GM21381 (cell line): ENCODE data around the gene ANKDD1A.

Source experiments
- ATAC-seq: cut with Tn5 transposase; IDR thresholded peaks from one replicate; pipeline ENCODE4 v1.9.1; 2021; ENCODE audit warnings: mild to moderate bottlenecking, moderate library complexity; ENCODE audit not compliant: unreplicated experiment

The ANKDD1A gene

DNA sequence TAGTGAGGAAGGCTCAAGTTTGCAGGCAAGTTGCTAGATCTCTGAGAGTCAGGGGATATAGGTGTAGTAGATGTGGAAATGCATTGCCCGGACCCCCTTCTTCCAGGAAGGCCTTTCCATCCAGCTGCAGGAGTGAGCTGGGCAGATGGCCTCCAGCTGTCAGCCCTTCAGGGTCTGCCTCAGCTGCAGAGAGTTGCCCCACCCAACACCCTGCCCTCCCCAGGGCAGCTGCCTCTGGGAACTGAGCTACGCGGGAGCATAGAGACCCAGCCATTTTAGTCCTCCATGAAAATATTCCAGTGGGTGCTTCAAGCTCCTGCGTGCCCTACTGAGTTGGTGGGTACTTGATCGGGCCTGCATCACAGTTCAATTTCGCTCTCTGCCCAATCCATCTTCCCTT lies 48.5 kb downstream of the ANKDD1A start:
- no peak for ATAC-seq

DNA sequence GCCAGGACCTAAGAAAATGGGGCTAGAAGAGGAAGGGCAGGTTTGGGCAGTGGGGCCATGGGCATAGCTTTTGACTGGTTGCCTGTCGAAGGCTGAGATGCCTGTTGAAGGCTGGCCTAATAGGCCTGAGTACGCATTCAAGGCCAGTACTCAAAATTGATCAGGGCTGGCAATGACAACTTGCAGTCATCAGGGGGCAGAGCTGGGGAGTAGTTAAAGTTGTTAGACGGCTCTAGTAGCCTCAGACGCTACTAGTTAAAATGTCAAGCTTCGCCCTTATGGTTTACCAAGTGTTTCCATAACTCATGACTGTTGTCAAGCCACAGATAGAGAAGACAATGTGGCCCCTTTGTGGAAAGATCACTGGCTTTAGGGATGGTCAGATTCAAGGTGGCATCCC lies 49.3 kb downstream of the ANKDD1A start:
- ATAC-seq, result no peak

DNA sequence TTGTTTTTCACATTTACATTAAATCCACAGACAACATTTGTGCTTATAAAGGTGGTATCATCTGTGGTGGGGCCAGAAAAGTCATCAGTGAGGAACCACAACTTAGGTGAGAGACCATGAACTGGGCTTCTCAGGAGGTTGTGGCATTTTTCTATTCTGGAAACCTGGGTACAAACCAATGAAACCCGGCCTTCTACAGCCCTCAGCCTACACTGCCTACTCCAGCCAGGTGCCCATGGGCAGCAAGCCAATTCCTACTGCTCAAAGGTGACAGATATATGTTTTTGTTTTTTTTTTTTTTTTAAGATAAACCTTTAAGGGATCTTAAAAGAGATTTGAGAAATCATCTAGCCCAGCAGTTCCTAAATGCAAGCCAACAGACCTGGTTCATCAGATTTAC lies 57.7 kb downstream of the ANKDD1A start:
- ATAC-seq, result no peak

DNA sequence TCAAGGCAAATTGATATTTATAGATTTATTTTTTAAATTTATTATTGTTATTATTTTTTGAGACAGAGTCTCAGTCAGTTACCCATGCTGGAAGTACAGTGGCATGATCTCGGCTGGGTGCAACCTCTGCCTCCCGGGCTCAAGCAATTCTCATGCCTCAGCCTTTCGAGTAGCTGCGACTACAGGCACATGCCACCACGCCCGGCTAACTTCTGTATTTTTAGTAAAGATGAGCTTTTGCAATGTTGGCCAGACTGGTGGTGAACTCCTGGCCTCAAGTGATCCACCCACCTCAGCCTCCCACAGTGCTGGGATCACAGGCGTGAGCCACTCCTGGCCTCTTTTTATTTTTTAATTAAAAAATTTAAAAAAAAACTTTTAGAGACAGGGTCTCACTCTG lies 59.0 kb downstream of the ANKDD1A start:
- ATAC-seq, result no peak

DNA sequence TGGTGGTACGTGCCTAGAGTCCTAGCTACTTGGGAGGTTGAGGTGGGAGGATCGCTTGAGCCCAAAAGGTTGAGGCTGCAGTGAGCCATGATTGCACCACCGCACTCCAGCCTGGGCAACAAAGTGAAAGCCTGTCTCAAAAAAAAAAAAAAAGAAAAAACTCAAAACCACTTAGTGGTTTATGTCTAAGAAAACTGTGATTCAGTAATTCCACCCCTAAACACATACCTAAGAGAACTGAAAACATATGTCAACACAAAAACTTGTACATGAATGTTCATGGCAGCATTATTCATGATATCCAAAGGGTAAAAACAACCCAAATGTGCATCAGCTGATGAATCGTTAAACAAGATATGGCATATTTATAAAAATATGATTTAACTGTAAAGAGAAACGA lies 63.7 kb downstream of the ANKDD1A start:
- no peak for ATAC-seq

DNA sequence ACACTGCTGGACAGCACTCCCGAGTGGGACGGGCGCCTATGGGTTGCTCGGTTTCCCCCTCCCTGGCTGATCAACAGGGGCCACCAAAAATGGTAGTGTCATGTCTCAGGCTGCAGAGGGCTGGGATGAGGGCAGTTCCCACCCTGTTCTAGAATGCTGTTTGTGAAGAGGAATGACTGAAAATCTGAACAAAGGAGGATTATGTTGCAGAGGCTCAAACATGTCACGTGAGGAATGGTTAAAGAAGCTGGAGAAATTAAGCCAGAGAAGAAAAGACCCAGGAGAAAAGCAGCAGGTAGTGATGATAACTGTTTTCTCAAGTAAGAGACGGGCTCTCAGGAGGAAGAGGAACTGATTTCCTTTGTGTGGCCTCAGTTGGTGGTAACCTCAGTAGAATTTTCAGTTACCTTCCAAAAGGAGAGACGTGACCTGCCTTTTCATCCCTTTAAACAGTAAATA lies 67.6 kb downstream of the ANKDD1A start:
- ATAC-seq, result no peak

DNA sequence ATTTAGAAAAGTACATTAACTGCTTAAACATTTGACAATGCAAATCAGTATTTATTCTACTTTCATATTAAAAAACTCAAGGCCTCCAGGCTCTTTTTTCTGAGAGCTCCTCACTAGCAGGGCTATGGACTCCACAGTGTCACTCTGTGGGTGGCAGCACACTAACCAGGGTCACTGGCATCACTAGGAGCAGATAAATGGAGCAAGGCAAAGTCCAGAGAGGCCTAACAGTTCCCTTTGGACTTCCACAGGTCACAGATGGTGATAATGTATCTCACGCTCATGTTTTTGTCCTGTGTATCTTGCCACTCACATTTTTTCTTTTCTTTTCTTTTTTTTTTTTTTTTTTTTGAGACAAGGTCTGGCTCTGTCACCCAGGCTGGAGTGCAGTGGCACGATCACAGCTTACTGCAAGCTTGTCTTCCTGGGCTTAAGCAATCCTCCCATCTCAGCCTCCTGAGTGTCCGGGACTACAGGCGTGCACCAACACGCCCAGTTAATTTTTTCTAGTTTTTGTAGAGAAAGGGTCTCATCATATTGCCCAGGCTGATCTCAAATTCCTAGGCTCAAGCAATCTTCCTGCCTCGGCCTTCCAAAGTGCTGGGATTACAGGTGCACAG lies 70.2 kb downstream of the ANKDD1A start:
- ATAC-seq, result no peak

DNA sequence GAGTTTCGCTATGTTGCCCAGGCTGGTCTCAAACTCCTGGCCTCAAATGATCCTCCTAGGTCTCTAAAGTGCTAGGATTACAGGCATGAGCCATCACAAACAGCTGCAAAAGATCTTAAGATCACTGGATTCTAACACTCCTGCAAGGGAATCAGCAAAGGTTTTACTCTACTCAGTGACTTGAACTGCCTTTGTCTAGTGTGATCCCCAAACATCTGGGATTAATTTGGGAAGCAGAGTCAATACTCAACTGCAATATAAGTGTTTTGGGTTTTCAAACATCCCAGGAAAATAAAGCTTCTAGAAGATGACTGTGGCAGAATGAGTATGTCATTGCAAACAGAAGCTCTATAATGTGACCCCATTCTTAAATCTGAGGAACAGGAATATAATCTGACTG lies 70.8 kb downstream of the ANKDD1A start:
- ATAC-seq, result no peak

DNA sequence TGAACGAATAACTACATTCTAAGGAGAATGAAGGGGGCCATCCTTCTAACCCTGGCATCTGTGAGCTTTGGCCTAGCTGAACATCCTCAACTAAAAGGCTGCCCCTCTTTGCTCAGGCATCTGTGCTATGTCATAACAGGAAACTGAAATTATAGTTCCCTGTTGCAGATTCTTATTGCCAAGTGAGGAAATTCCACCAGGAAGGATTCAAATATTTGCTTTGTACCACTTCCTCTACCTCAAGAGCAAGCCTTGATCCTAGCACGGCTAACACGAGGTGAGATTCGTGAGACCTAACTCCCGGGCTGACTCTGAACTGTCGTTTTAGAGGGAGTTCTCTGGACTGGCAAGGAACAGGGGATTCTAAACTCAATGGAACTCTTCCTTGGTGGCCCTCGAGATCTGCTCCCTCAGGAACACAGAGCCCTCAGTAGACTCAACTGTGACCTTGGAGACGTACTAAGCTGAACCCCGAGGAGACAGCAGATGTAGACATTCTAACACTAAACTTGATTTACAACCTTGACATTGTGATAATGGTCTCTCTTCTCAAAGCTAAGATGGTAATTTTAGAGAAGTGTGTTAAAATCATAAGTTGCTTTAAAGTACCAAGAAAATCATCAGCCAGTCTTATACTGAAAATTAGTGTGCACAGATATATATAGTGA lies 73.8 kb downstream of the ANKDD1A start:
- ATAC-seq, result no peak

DNA sequence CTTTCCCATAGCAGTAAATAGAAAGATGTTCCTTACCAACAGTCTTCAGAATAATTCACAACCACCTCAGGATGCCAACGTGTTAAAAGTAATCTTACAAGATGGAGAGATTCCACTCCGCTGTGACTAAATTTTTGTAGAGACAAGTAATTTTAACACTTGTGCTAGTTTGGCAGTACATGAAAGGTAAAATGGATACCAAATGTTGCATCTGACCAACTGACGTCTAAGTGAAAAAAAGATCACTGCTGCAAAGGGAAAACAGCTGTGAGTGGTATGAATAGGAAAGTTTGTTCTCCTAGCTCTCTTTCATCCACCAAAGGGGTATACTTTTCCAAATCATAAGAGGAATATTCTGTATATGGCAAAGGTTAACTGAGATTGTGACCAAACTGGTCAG lies 75.4 kb downstream of the ANKDD1A start:
- ATAC-seq, result no peak

DNA sequence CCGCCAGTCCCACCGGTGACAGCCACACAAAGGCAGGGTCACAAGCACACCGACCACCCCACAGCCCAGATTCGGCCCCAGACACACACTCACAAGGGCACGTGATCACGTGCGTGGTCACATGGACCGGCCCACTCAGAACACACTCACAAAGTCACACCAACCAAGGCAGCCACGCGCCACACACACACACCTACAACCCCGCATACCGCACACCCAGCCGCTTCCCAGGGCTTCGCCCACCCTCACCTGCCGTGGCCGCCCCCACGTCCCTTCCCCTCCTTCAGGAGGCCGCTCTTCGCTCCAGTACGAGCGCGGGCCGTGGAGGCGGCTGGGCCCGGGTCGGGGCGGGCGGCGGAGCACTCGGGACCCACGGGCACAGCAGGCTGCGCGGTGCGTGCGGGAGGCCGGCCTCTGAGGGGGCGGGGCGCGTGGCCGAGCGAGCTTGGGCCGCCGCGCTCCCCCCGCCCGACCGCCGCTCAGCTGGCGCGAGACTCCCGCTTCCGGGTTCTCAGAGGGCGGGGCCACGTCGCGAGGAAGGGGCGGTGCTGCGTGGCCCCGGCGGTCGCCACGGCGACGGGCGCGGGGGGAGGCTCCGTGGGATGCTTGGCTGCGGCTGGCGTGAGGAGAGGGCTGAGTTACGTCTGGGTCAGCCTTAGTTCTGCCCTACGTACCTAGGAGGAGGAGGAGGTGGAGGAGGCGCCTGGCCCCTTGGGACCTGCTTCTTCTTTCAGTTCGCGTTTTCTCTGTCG lies 77.9 kb downstream of the ANKDD1A start, which contains the start of gene SPG21:
TSS of gene SPG21 (minus strand) at position 499 of the 752 bp plus-strand sequence. CDS start 6,345 bp downstream, outside the sequence.
- ATAC-seq, result peak; percentile 95

DNA sequence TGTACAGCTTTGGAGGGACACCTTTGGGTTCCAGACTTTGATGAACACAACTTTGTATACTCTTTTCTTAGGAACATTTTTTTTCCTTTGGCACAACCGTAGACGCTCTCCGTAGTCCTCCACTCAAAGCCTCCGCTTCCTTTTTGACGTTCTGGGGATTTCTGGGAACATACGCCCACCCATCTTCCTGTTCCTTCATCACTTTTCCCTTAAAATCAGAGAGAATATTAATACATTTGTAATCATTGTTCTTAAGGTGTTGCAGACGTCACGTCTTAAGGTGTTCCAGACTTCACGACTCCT lies 78.4 kb downstream of the ANKDD1A start:
- ATAC-seq, result no peak

DNA sequence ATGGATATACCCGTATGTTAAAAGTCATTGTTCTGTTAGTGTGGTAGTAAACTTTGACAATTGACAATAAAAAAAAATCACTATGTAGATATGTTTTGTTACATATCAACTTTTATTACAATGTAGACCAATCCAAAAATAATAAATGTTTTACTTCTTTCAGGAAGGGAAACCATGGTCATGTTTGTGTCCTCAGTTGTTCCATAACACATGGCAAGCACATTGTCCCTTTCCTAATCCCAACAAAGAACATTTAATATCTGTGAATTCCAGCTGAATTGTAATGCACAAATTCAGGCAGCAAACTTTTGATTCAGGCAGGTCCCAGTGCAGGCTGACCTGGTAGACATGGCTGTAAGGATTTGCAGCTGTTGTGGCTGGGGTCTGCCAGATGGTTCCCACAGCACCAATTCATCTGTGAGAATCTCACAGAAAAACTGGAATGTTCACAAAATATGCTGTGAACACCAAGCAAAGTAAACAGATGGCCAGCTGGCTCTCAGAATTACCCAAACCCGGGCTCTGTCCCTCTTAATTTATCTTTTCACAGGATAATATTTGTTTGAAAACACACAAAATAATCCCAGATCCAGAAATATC lies 79.9 kb downstream of the ANKDD1A start:
- ATAC-seq, result no peak

DNA sequence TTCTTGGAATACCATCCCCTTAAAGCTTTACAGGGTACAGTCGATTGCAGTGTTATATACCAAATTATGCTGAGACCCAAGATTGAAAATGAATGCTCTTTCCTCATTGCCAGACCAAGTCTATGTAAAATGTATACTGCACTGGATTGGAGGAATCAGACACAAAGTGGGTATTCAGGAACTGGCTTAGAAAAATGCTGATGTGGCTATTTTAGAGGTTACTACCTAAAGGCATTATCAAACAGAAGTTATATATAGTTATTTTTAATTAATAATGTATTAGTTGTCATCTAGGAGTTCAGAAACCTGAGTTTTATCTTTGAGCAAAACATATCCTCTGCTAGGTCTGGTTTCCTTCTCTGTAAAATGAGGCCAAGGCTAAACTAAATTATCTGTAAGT lies 81.6 kb downstream of the ANKDD1A start:
- no peak for ATAC-seq

DNA sequence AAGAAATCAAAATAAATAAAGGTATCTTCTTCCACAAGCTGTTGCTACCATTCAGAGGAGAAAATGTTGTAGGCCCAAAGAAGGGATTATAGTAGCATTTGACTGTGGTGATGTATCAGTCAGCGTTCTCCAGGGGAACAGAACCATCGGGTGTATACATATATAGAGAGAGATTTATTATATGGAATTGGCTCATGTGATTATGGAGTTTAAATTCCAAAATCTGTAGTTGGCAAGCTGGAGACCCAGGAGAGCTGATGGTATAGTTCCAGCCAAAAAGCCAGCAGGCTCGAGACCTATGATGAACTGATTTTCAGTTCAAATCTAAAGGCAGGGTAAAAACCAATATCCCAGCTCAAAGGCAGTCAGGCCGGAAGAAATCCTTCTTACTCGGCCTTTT lies 85.4 kb downstream of the ANKDD1A start:
- no peak for ATAC-seq

DNA sequence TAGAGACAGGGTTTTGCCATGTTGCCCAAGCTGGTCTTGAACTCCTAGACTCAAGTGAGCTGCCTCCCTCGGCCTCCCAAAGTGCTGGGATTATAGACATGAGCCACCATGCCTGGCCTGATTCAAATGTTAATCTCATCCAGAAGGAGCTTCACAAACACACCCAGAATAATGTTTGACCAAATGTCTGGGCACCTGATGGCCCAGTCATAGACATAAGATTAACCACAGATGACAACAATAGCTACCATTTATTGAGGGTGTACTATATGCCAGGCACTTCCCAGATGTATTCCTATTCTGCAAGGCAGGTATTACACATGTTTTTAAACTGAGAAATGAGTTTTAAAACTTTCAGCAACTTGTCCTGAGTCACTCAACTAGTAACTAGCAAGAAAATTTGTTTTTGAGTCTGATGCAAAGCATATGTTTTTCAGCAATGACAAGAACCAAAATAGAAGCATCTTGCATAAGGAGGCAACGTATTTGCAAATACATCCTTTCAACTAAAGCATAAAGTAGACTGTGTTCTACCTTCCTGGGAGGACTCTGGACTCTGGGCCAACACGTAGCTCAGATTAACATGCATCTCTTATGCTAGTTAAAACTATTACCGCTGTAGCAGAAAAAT lies 86.2 kb downstream of the ANKDD1A start:
- ATAC-seq, result no peak

DNA sequence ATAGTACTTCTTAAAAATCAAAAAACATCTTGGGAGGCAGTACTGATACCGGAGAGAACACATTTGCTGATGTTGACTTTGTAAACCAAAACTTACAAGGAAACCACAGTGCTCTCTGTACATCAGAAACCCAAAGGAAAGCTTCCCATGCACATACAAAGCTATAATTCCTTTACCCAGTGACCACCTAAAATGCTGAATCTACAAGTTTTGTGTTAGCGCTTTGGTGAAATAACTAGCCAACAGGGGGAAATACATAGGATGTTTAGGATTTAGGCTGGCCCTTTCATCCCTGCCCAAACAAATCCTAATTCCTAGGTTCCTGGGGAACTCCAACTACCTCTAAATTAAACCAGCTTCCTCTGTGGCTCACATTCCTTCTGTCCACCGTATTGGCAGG lies 93.3 kb downstream of the ANKDD1A start:
- ATAC-seq, result no peak

DNA sequence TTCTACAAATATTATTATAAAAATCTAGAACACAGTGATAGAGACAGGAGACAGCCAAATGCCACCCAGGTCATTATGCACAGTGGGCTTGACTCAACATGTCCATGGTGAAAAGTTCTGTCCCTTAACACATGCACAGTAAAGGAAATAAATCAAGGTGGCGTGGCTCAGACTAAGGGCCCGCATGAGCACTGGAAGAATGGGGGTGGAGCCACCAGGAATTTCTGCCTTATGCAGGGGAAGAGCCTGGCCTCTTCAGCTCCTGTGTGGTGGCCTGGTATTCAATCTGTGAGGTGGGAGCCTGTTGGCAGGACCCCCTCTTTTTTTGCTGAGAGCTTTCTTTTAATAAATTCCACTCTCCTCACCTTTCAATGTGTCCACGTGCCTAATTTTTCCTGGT lies 95.2 kb downstream of the ANKDD1A start:
- ATAC-seq, result no peak
